Heart left ventricle (tissue), 16 donors: ENCODE data around the gene HDAC7. TPM values are rescaled to one million over a fixed set of nuclear protein-coding genes. Genes with fewer than 3 reads are reported as not detected.

Source experiments
- ATAC-seq, 4 donors: fragments of 200-7000 bp; cut with Tn5 transposase; one replicate each; pipeline ENCODE4 v1.9.1; 2020 to 2022; ENCODE audit warnings: moderate library complexity in 4 of 4, mild to moderate bottlenecking in 3 of 4, moderate number of reproducible peaks in 1 of 4
- DNase-seq, 5 donors: peaks; one replicate each; pipeline ENCODE4 v3.0.0-alpha.2; 2020
- H3K27ac ChIP-seq, 12 donors: fragments of 200-600 bp; sonication (generic) in 4 of 12; one replicate each; pipeline versions ENCODE4 v1.5.0 to v1.8.0; 2016 to 2022; ENCODE audit warnings: mild to moderate bottlenecking in 2 of 12
- H3K27me3 ChIP-seq, 9 donors: fragments of 200-600 bp; sonication (generic) in 2 of 9; one replicate each; pipeline versions ENCODE4 v1.5.1 to v1.8.0; 2016 to 2022; ENCODE audit warnings: mild to moderate bottlenecking in 3 of 9
- H3K36me3 ChIP-seq, 9 donors: fragments of 200-600 bp; sonication (generic) in 2 of 9; one replicate each; pipeline versions ENCODE4 v1.5.0 to v1.8.0; 2018 to 2022; ENCODE audit warnings: mild to moderate bottlenecking in 2 of 9
- H3K4me1 ChIP-seq, 12 donors: fragments of 200-600 bp; sonication (generic) in 4 of 12; one replicate each; pipeline versions ENCODE4 v1.5.0 to v1.8.0; 2016 to 2022; ENCODE audit warnings: mild to moderate bottlenecking in 3 of 12
- H3K4me3 ChIP-seq, 12 donors: fragments of 200-600 bp; sonication (generic) in 4 of 12; one replicate each; pipeline versions ENCODE4 v1.5.0 to v1.8.0; 2017 to 2022; ENCODE audit warnings: mild to moderate bottlenecking in 9 of 12, moderate library complexity in 4 of 12
- H3K9me3 ChIP-seq, 12 donors: fragments of 200-600 bp; sonication (generic) in 4 of 12; one replicate each; pipeline versions ENCODE4 v1.5.0 to v1.8.0; 2016 to 2022; ENCODE audit warnings: mild to moderate bottlenecking in 1 of 12
- POLR2A ChIP-seq, 2 donors: fragments of 450-650 bp; IDR thresholded peaks; one replicate each; pipeline ENCODE4 v1.6.1; 2017; ENCODE audit warnings: antibody characterized with exemption in 2 of 2, mild to moderate bottlenecking in 2 of 2, moderate library complexity in 2 of 2
- WGBS, 4 donors: extraction: QIAGEN DNeasy Blood & Tissue Kit in 2 of 4; methylation state at CpG; one replicate each; pipeline versions ENCODE4 v1.1.5 to v1.1.7; 2013 to 2018; 5-methylcytosine and 5-hydroxymethylcytosine counted together
- intact Hi-C, 10 donors: fragments of 100-400 bp; cut with DNase I; formaldehyde crosslinking; loops; one replicate each; pipeline versions ENCODE4 v1.11.1 to v1.14.2; 2022
- polyA plus RNA-seq, 2 donors: library from polyadenylated mRNA; stranded (reverse); fragments of 200-250 nt; gene quantifications; one replicate each; pipeline ENCODE4 v1.2.3, GENCODE V29; 2013
- total RNA-seq, 9 donors: library from RNA; depleted of rRNA in 2 of 9; stranded (reverse); fragments of >200 nt in 2 of 9; fragmentation: NEBNext Ultra II Directional in 3 of 9; extraction: Animal tissue kit (Norgen Biotek cat#: 25700) in 3 of 9; gene quantifications; one replicate each; pipeline versions ENCODE4 v1.1.0 to v1.2.4, GENCODE V29; 2016 to 2023
- TF ChIP-seq, protein P1 (sequence below), 12 donors: fragments of 200-600 bp; sonication (generic) in 4 of 12; IDR thresholded peaks; one replicate each; pipeline versions ENCODE4 v1.5.0 to v1.8.0; 2018 to 2022; ENCODE audit warnings: antibody characterized with exemption in 12 of 12, mild to moderate bottlenecking in 5 of 12
- donor health status: ischemic (EF 13 %, LVEDD 7.1; RV severe dilation, severe dysfunction).
- donor health status: healthy with polysubstance abuse.
- donor health status: DM: no; HTN: yes; CAD: no.
- donor health status: DM: no; HTN: no; CAD: no.
- donor health status: ischemic (EF 25% LVEDD 6.9; RV normal size, moderate dysfunction).
- donor health status: ischemic (EF 25% LVEDD 5.7; RV mildly dilated, moderate dysfunction).
- donor health status: healthy.
- donor health status: DM: yes; HTN: yes; CAD: no.
- donor health status: ischemic (EF 35%, LVEDD 5.7; RV mildly dilated, moderate dysfunction).
- donor health status: nonischemic (EF 11% LVEDD 7.7; RV severe dilation, severe dysfunction).
- donor health status: DM: yes; HTN: yes; CAD: no.
- donor health status: PGD.
- donor health status: ischemic (EF 29% LVEDD 5.4; RV normal size, mild dysfunction).
- donor health status: nonischemic (EF 23%, LVEDD 6.1; RV moderate dilation, normal function).

The HDAC7 gene
- total and polyA plus RNA-seq, 11 donors, result 27.4 to 63.0 (median 39.3) TPM

DNA sequence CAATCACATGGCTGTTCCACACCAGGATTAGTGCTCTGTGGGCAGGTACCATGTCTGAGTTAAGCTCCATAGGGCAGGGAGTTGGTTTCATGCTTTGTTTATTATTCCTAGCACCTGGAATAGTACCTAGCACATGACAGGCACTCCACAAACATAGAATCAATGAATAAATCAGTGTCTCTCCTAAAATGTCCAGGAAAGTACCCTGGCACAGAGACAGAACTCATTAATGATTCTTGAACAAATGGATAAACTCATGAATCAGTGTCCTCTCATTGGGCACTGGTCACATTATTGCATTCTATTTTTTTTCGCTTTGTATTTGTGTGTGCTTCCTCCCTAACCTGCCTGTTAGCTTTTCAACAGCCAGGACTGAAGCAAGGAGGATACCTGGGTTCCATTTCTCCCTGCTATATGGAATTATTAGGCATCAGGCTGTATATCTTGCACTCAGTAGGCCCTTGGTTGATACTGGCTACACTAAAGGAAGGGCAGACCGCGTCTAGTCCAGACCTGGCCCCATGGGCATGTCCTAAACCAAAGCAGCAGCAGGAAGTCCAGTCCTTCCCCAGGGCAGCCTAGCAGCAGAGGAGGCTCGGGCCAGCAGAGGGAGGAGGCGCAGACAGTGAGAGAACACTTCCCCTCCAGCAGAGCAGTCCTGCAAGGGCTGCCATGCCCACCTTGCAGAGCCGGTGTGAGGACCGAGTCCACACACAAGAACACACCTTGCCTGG is 18.4 kb downstream of the HDAC7 start:
- H3K36me3 ChIP-seq, result peaks cover 2 to 56% (median 32%) of the 10 kb centered on the region in 9 donors
- H3K4me1 ChIP-seq, result peaks cover 37 to 86% (median 81%) of the 10 kb centered on the region in 12 donors
- TF ChIP-seq POLR2A (IDR thresholded peaks at IDR 0.05), result no peak
- TF ChIP-seq, protein P1, sequence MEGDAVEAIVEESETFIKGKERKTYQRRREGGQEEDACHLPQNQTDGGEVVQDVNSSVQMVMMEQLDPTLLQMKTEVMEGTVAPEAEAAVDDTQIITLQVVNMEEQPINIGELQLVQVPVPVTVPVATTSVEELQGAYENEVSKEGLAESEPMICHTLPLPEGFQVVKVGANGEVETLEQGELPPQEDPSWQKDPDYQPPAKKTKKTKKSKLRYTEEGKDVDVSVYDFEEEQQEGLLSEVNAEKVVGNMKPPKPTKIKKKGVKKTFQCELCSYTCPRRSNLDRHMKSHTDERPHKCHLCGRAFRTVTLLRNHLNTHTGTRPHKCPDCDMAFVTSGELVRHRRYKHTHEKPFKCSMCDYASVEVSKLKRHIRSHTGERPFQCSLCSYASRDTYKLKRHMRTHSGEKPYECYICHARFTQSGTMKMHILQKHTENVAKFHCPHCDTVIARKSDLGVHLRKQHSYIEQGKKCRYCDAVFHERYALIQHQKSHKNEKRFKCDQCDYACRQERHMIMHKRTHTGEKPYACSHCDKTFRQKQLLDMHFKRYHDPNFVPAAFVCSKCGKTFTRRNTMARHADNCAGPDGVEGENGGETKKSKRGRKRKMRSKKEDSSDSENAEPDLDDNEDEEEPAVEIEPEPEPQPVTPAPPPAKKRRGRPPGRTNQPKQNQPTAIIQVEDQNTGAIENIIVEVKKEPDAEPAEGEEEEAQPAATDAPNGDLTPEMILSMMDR (IDR thresholded peaks at IDR 0.05), result peak in 9 of 12 donors; percentile 8 to 51 (median 25)
- intact Hi-C loops, result loop anchor here in 3 of 10 donors (1.0 to 5.0 kb wide), 3 partner anchors 35 to 36 kb away; no protein-coding TSS in a partner anchor
- 31 to 58% (median 48%) methylated on average over 6 to 7 of the region's 7 CpGs for WGBS, 4 donors
- H3K27me3 ChIP-seq, result no peaks in the 10 kb centered on the region
- H3K9me3 ChIP-seq, result no peaks in the 10 kb centered on the region
- peak overlapping the region in 4 of 12 donors; percentile 0 to 7 (median 4) for H3K4me3 ChIP-seq
- ATAC-seq (peak in 3 of 4 donors; percentile 7 to 29 (median 15)), DNase-seq (peak in 4 of 5 donors; percentile 56 to 73 (median 62))
- peak overlapping the region in 11 of 12 donors; percentile 17 to 99 (median 73) for H3K27ac ChIP-seq

DNA sequence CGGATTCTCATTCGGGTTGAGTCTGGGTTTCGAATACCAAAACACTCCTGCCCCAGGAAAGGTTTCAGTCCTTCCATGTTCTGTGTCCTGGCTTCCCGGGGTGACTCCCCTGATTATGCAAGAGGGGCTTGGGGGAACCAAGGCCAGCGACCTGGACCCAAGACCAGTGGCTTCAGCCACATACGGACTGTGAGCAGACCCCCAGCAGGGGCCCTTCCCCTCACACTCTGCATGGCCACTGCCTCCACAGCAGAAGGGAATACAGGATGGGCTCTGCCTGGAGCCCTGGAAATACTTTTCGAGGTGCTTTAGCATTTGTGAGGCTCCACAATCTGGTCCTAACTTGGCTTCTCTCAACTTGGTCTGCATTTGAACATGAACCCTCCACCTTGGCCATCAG is 19.1 kb downstream of the HDAC7 start:
- ATAC-seq (no peak), DNase-seq (no peak)
- peaks cover 2 to 64% (median 39%) of the 10 kb centered on the region in 9 donors for H3K36me3 ChIP-seq
- H3K4me3 ChIP-seq, result no peak overlapping the region
- no peaks in the 10 kb centered on the region for H3K9me3 ChIP-seq
- H3K27ac ChIP-seq, result peak overlapping the region in 11 of 12 donors; percentile 36 to 99 (median 73)
- H3K27me3 ChIP-seq, result no peaks in the 10 kb centered on the region
- TF ChIP-seq POLR2A (IDR thresholded peaks at IDR 0.05), result no peak
- TF ChIP-seq, protein P1 (IDR thresholded peaks at IDR 0.05), result no peak
- intact Hi-C loops, result loop anchor here in 2 of 10 donors (2.0 to 5.0 kb wide), 2 partner anchors 36 to 37 kb away; no protein-coding TSS in a partner anchor
- WGBS, 4 donors, result 71 to 86% (median 79%) methylated on average over 6 to 7 of the region's 7 CpGs
- peaks cover 37 to 78% (median 73%) of the 10 kb centered on the region in 12 donors for H3K4me1 ChIP-seq

DNA sequence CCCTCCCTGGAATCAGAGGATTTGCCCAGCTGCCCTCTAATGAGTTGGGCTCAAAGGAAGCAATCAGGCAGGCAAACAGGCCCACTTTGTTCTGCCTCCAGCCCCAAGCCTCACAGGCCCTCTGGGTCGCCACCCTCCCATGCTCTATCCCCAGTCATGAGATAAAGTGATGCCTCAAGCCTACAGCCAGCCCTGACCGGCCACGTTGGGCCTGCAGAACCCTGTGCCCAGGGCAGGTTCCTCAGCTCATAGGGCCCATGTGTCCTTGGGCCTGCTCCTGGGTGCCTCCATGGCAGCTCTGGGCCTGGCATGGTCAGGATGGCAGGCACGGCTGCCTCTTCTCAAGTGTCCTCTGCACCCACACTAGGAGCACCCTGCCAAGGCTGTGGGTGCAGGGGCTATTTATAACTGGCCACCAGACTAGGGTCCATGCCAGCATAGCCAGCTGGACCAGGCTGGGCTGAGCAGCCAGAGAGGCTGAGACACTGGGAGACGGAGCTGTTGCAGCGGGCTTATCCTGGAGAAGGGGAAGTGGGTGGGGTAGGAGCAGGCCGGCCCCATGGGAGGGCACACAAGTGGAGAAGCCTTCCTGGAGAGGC is 20.2 kb downstream of the HDAC7 start:
- Histone ChIP-seq H3K4me3 (no peak overlapping the region), H3K9me3 (no peaks in the 10 kb centered on the region), H3K36me3 (peaks cover 2 to 71% (median 48%) of the 10 kb centered on the region in 9 donors), H3K4me1 (peaks cover 37 to 67% (median 62%) of the 10 kb centered on the region in 12 donors), H3K27ac (peak overlapping the region; percentile 40 to 99 (median 71)), H3K27me3 (no peaks in the 10 kb centered on the region)
- WGBS, 4 donors, result 18 to 27% (median 20%) methylated on average over 6 to 7 of the region's 7 CpGs
- ATAC-seq (peak; percentile 78 to 85 (median 79)), DNase-seq (peak; percentile 72 to 90 (median 80))
- TF ChIP-seq, protein P1 (IDR thresholded peaks at IDR 0.05), result no peak
- no peak for TF ChIP-seq POLR2A (IDR thresholded peaks at IDR 0.05)
- intact Hi-C loops, result loop anchor here in 5 of 10 donors (1.0 to 5.0 kb wide), 4 partner anchors 21 to 39 kb away; no protein-coding TSS in a partner anchor
